Gastrocnemius medialis (tissue), 4 donors: Measurements from ENCODE around the gene ARSG. TPM values are rescaled to one million over a fixed set of nuclear protein-coding genes. Genes with fewer than 3 reads are reported as not detected.
A peak's percentile ranks its signal among the peaks of the same experiment; 100 is the strongest.

ENCODE experiments used
- ATAC-seq, 2 donors: fragments of 150-250 bp; one replicate each; pipeline ENCODE4 v1.9.1; 2016
- DNase-seq, 2 donors: peaks; one replicate each; pipeline ENCODE4 v3.0.0-alpha.2; 2019
- H3K27ac ChIP-seq, 4 donors: fragments of 200-600 bp; sonication (generic); 1 replicate in 1 of 4; 2 replicates in 3 of 4; pipeline ENCODE4 v1.5.1; 2016 to 2018; ENCODE audit warnings: mild to moderate bottlenecking in 2 of 4, moderate library complexity in 1 of 4
- H3K27me3 ChIP-seq, 3 donors: fragments of 200-600 bp; sonication (generic) in 2 of 3; 1 replicate in 1 of 3; 2 replicates in 2 of 3; pipeline versions ENCODE4 v1.5.1 to v1.6.0; 2016 to 2019; ENCODE audit warnings: mild to moderate bottlenecking in 1 of 3, moderate library complexity in 1 of 3
- H3K36me3 ChIP-seq, 2 donors: fragments of 200-600 bp; sonication (generic) in 1 of 2; one replicate each; pipeline ENCODE4 v1.5.1; 2017 to 2018
- H3K4me1 ChIP-seq, 2 donors: fragments of 200-600 bp; sonication (generic) in 1 of 2; one replicate each; pipeline ENCODE4 v1.5.1; 2016 to 2017; ENCODE audit warnings: mild to moderate bottlenecking in 2 of 2
- H3K4me3 ChIP-seq, 4 donors: fragments of 200-600 bp; sonication (generic) in 3 of 4; 1 replicate in 1 of 4; 2 replicates in 3 of 4; pipeline ENCODE4 v1.5.1; 2016 to 2019; ENCODE audit warnings: mild to moderate bottlenecking in 2 of 4
- H3K9me3 ChIP-seq, 3 donors: fragments of 200-600 bp; sonication (generic) in 2 of 3; 1 replicate in 1 of 3; 2 replicates in 2 of 3; pipeline ENCODE4 v1.5.1; 2016 to 2019
- CTCF ChIP-seq, 5 experiments: fragments of 450-650 bp in 3 of 5; fragments of 200-600 bp in 2 of 5; sonication (generic) in 2 of 5; IDR thresholded peaks in 4 of 5; conservative IDR thresholded peaks in 1 of 5; 1 replicate in 4 of 5; 2 replicates in 1 of 5; pipeline ENCODE4 v1.5.1; 2016 to 2019; ENCODE audit warnings: antibody characterized with exemption in 5 of 5, mild to moderate bottlenecking in 3 of 5, moderate library complexity in 3 of 5
- POLR2A ChIP-seq, 2 donors: fragments of 450-650 bp; IDR thresholded peaks; one replicate each; pipeline ENCODE4 v1.6.1; 2017; ENCODE audit warnings: antibody characterized with exemption in 2 of 2, mild to moderate bottlenecking in 2 of 2, moderate library complexity in 2 of 2
- in situ Hi-C, 4 donors: fragments of 200-750 bp; cut with MboI; loops; one replicate each; pipeline versions ENCODE4 v1.15.0 to v1.8.0; 2017; ENCODE audit warnings: low sequenced_read_pairs in 4 of 4
- intact Hi-C: fragments of 100-400 bp; cut with DNase I; formaldehyde crosslinking; loops from one replicate; pipeline ENCODE4 v1.15.1; 2023; ENCODE audit warnings: low total_unique reads
- total RNA-seq, 4 donors: library from RNA; depleted of rRNA; stranded (reverse); fragments of >200 nt; gene quantifications; one replicate each; pipeline versions ENCODE4 v1.1.0 to v1.2.3, GENCODE V29; 2016

Gene ARSG
- total RNA-seq, 4 donors from 2014 or later: 3.3 to 6.1 (median 5.4) TPM

GRCh38 chr17:68384471-68384870 is 93.2 kb downstream of the ARSG start:
- intact Hi-C loops: loop anchor here (10.0 kb wide), 1 partner anchor 1340 kb away; the partner anchor contains the start of gene CACNG1
- H3K27ac ChIP-seq: peak overlapping the region; percentile 6 to 98 (median 68)
- H3K4me3 ChIP-seq: no peak overlapping the region
- no peak for TF ChIP-seq CTCF (IDR thresholded peaks at IDR 0.05 in 4 of 5, conservative IDR thresholded peaks at IDR 0.05 in 1 of 5)
- TF ChIP-seq POLR2A (IDR thresholded peaks at IDR 0.05): no peak
- H3K27me3 ChIP-seq: no peaks in the 10 kb centered on the region
- in situ Hi-C loops: loop anchor here in 1 of 4 donors (10.0 kb wide), 1 partner anchor 120 kb away; no protein-coding TSS in a partner anchor
- ATAC-seq: no peak
- no peaks in the 10 kb centered on the region for H3K9me3 ChIP-seq
- peaks cover 25 to 57% of the 10 kb centered on the region in 2 donors for H3K4me1 ChIP-seq
- DNase-seq: no peak
- no peaks in the 10 kb centered on the region for H3K36me3 ChIP-seq

- Histone ChIP-seq H3K27ac (peak overlapping the region in 3 of 4 donors; percentile 66 to 98 (median 70)), H3K4me1 (peaks cover 20 to 52% of the 10 kb centered on the region in 2 donors)
Observed at GRCh38 chr17:68384941-68385340, 93.6 kb downstream of the ARSG start.

GRCh38 chr17:68385490-68386215 is 94.4 kb downstream of the ARSG start:
- H3K4me1 ChIP-seq: peaks cover 13 to 45% of the 10 kb centered on the region in 2 donors
- H3K9me3 ChIP-seq: no peaks in the 10 kb centered on the region
- H3K27me3 ChIP-seq: no peaks in the 10 kb centered on the region
- peak overlapping the region; percentile 77 to 98 (median 80) for H3K27ac ChIP-seq
- ATAC-seq (peak in 1 of 2 donors; percentile 2), DNase-seq (no peak)
- intact Hi-C loops (loop anchor here (10.0 kb wide), 1 partner anchor 1341 kb away; the partner anchor contains the start of gene CACNG1), in situ Hi-C loops (loop anchor here in 1 of 4 donors (10.0 kb wide), 1 partner anchor 121 kb away; no protein-coding TSS in a partner anchor)
- TF ChIP-seq CTCF (IDR thresholded peaks at IDR 0.05 in 4 of 5, conservative IDR thresholded peaks at IDR 0.05 in 1 of 5) (no peak), POLR2A (IDR thresholded peaks at IDR 0.05) (no peak)
- H3K36me3 ChIP-seq: no peaks in the 10 kb centered on the region
- no peak overlapping the region for H3K4me3 ChIP-seq

More at GRCh38 chr17:68384941-68385340, 93.6 kb downstream of the ARSG start:
- in situ Hi-C loops (loop anchor here in 1 of 4 donors (10.0 kb wide), 1 partner anchor 120 kb away; no protein-coding TSS in a partner anchor), intact Hi-C loops (loop anchor here (10.0 kb wide), 1 partner anchor 1340 kb away; the partner anchor contains the start of gene CACNG1)
- no peak for DNase-seq
- no peak for ATAC-seq
- no peaks in the 10 kb centered on the region for H3K27me3 ChIP-seq
- H3K36me3 ChIP-seq: no peaks in the 10 kb centered on the region
- no peak overlapping the region for H3K4me3 ChIP-seq
- TF ChIP-seq POLR2A (IDR thresholded peaks at IDR 0.05) (no peak), CTCF (IDR thresholded peaks at IDR 0.05 in 4 of 5, conservative IDR thresholded peaks at IDR 0.05 in 1 of 5) (no peak)
- no peaks in the 10 kb centered on the region for H3K9me3 ChIP-seq

- Histone ChIP-seq H3K9me3 (no peaks in the 10 kb centered on the region), H3K27ac (peak overlapping the region in 3 of 4 donors; percentile 80 to 98 (median 81)), H3K27me3 (no peaks in the 10 kb centered on the region), H3K4me1 (peaks cover 24 to 42% of the 10 kb centered on the region in 2 donors), H3K36me3 (no peaks in the 10 kb centered on the region), H3K4me3 (no peak overlapping the region)
- in situ Hi-C loops (loop anchor here in 1 of 4 donors (10.0 kb wide), 1 partner anchor 123 kb away; no protein-coding TSS in a partner anchor), intact Hi-C loops (loop anchor here (10.0 kb wide), 1 partner anchor 1343 kb away; the partner anchor contains the start of gene CACNG1)
- TF ChIP-seq POLR2A (IDR thresholded peaks at IDR 0.05) (no peak), CTCF (IDR thresholded peaks at IDR 0.05 in 4 of 5, conservative IDR thresholded peaks at IDR 0.05 in 1 of 5) (no peak)
- no peak for ATAC-seq
- DNase-seq: no peak
Observed at GRCh38 chr17:68387435-68388218, 96.3 kb downstream of the ARSG start.
